ENCODE measurements around the gene EGFL8.
A peak's percentile ranks its signal among the peaks of the same experiment; 100 is the strongest.

The EGFL8 gene

DNA sequence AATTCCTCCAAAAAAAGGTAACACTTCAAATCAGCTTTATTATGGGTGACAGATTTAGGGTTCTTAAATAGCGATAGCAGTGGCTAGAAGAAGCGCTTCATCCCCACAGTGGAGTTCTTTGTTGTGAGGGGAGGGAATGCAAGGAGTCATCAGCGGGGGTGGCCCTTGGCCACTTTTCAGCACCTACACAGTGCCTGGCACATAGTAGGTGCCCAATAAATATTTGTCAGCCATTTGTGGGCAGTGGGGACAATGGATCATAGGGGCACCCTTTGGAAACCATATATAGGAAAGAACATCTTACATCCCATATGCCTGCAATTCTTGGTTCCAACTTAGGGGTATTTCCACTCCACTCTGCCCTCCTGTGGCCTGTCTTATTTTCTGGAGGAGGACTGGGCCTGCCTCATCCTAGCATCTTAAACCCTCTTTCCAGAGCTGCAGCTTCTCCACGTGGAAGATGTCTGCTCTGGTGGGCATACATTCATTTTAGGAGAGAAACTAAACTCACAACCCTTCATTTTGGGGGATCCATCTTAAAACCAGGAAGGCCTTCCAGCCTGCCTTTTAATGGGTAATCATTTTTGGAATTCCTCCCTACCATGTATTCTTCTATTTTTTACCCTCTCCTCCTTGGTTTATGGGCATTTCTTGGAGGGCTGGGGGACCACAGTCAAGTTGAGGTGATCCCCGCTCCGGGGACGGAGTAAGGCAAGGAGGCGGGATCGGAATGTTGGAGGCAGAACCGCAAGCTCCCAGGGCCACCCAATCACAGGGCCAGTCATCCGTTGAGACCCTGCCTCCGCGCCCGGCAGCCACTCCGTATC lies 30.6 kb downstream of the EGFL8 start:
- peaks cover 7% of the 10 kb centered on the region for H3K4me1 ChIP-seq (ENCODE audit: insufficient read depth, poor library complexity, severe bottlenecking)
- peak overlapping the region; percentile 29 for H3K4me3 ChIP-seq (ENCODE audit: severe bottlenecking)
- peak overlapping the region; percentile 78 for H3K27ac ChIP-seq (ENCODE audit: poor library complexity, severe bottlenecking)
- H3K9me3 ChIP-seq (ENCODE audit: severe bottlenecking), result no peaks in the 10 kb centered on the region
- DNase-seq (ENCODE audit: low spot score) (no peak), ATAC-seq (ENCODE audit: low read depth) (peak; percentile 92; the same call in 2 of the 3 replicates)
- no peaks in the 10 kb centered on the region for H3K27me3 ChIP-seq (ENCODE audit: insufficient read depth, poor library complexity, severe bottlenecking)
- no peaks in the 10 kb centered on the region for H3K36me3 ChIP-seq (ENCODE audit: low read depth)
- TF ChIP-seq, protein P1, sequence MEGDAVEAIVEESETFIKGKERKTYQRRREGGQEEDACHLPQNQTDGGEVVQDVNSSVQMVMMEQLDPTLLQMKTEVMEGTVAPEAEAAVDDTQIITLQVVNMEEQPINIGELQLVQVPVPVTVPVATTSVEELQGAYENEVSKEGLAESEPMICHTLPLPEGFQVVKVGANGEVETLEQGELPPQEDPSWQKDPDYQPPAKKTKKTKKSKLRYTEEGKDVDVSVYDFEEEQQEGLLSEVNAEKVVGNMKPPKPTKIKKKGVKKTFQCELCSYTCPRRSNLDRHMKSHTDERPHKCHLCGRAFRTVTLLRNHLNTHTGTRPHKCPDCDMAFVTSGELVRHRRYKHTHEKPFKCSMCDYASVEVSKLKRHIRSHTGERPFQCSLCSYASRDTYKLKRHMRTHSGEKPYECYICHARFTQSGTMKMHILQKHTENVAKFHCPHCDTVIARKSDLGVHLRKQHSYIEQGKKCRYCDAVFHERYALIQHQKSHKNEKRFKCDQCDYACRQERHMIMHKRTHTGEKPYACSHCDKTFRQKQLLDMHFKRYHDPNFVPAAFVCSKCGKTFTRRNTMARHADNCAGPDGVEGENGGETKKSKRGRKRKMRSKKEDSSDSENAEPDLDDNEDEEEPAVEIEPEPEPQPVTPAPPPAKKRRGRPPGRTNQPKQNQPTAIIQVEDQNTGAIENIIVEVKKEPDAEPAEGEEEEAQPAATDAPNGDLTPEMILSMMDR (IDR thresholded peaks at IDR 0.05; ENCODE audit: poor library complexity, severe bottlenecking), result peak; percentile 51

DNA sequence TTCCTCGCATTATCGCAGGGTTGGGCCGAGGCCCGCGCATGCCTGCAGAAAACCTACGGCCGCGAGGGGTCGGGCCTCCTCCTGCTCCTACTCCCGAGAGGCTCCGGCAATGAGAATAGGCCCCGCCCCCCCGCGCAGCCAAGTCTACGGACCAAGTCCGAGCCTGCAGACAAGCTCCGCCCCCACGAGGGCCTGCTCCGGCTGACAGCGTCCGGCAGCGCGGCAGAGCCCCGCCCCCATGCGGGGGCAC lies 31.2 kb downstream of the EGFL8 start:
- no peaks in the 10 kb centered on the region for H3K27me3 ChIP-seq (ENCODE audit: insufficient read depth, poor library complexity, severe bottlenecking)
- H3K4me1 ChIP-seq (ENCODE audit: insufficient read depth, poor library complexity, severe bottlenecking), result peaks cover 7% of the 10 kb centered on the region
- peak overlapping the region; percentile 78 for H3K27ac ChIP-seq (ENCODE audit: poor library complexity, severe bottlenecking)
- peak overlapping the region; percentile 50 for H3K4me3 ChIP-seq (ENCODE audit: severe bottlenecking)
- DNase-seq (ENCODE audit: low spot score) (peak; percentile 100), ATAC-seq (ENCODE audit: low read depth) (no peak; the same call in 2 of the 3 replicates)
- H3K9me3 ChIP-seq (ENCODE audit: severe bottlenecking), result no peaks in the 10 kb centered on the region
- no peaks in the 10 kb centered on the region for H3K36me3 ChIP-seq (ENCODE audit: low read depth)
- TF ChIP-seq, protein P1 (IDR thresholded peaks at IDR 0.05; ENCODE audit: poor library complexity, severe bottlenecking), result no peak

DNA sequence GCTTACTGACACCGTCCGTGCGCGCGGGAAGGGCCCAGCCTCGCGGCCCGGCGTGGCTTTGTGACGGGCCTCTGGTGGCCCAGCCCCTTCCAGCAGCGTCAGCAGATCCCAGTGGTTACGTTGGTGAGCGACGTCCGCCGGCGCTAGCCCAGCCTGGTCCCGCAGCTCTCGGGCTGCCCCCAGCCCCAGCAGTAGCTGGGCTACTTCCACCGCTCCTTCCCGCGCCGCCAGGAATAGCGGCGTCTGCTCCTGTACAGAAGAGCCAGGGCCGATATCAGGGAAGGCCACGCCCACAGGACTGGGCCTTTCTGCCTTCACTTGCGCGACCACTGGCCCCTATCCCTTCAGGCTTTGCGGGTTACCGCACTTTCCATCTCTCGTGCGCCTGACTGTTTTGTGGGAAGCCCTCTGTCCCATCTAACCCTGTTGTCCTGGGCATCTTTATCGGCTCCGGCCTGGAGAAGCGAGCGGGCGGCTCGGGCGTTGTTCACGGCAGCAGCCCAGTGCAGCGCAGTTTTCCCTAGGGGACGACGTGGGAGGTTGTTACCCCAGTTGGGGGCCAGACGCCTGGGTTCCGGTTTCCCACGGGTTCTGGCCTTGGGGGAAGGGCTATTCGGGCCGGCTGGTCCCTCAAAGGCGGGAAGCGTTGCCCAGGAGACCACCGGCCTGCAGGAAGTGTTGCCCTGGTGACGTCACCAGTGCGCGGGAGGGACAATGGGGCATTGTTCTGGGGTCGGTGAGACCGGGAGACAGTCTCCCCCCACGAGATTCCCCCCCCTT lies 31.7 kb downstream of the EGFL8 start:
- TF ChIP-seq, protein P1 (IDR thresholded peaks at IDR 0.05; ENCODE audit: poor library complexity, severe bottlenecking), result no peak
- H3K4me1 ChIP-seq (ENCODE audit: insufficient read depth, poor library complexity, severe bottlenecking), result peaks cover 7% of the 10 kb centered on the region
- no peak; the same call in 2 of the 3 replicates for ATAC-seq (ENCODE audit: low read depth)

DNA sequence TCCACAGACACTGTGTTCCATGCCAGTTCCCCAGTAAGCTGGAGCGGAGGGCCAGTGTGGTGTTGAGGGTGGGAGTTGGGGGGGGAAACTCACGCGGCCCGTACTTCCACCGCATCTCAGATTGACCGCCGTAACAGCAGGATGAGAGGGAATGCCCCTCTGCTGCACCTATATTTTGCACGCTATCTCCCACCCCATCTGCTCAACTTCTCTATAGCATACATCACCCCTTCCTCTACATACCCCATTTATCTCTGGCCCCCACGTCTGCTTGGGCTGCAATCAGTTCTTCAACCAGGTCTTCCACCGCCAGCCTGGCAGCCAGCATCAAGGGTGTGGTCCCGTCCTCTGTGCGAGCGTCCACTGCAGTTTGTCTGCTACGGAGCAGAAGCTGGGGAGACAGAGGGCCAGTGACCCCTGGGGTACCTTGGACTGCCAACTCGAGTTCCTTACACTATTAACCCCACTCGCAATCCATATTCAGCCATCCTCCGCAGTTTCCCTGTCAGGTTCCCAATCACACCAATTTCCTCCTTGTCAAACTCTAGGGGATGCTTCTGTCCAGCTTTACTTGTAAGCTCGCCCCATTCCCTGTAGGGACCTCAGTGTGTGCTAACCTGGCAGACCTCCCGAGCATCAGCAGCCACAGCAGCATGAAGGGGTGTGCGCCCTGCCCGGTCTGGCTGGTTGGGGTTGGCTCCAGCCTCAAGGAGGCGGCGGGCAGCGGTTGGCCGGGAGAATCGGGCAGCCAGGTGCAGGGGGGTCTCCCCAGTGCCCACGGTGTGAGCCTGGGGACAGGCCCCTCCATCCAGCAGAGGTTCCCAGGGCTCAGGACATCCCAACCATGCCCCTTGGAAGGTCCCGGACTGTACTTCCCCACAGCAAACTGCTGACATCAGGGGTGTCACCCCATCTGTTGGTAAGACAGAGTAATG lies 32.6 kb downstream of the EGFL8 start:
- DNase-seq (ENCODE audit: low spot score) (no peak), ATAC-seq (ENCODE audit: low read depth) (no peak)
- H3K4me1 ChIP-seq (ENCODE audit: insufficient read depth, poor library complexity, severe bottlenecking), result peaks cover 7% of the 10 kb centered on the region
- H3K27me3 ChIP-seq (ENCODE audit: insufficient read depth, poor library complexity, severe bottlenecking), result no peaks in the 10 kb centered on the region
- H3K9me3 ChIP-seq (ENCODE audit: severe bottlenecking), result no peaks in the 10 kb centered on the region
- no peaks in the 10 kb centered on the region for H3K36me3 ChIP-seq (ENCODE audit: low read depth)
- H3K4me3 ChIP-seq (ENCODE audit: severe bottlenecking), result peak overlapping the region; percentile 50
- H3K27ac ChIP-seq (ENCODE audit: poor library complexity, severe bottlenecking), result peak overlapping the region; percentile 78
- TF ChIP-seq, protein P1 (IDR thresholded peaks at IDR 0.05; ENCODE audit: poor library complexity, severe bottlenecking), result no peak

More for the DNA sequence above, 31.7 kb downstream of the EGFL8 start:
- peak; percentile 84 for DNase-seq (ENCODE audit: low spot score)
- Histone ChIP-seq H3K27me3 (ENCODE audit: insufficient read depth, poor library complexity, severe bottlenecking) (no peaks in the 10 kb centered on the region), H3K36me3 (ENCODE audit: low read depth) (no peaks in the 10 kb centered on the region), H3K4me3 (ENCODE audit: severe bottlenecking) (peak overlapping the region; percentile 50), H3K27ac (ENCODE audit: poor library complexity, severe bottlenecking) (peak overlapping the region; percentile 78), H3K9me3 (ENCODE audit: severe bottlenecking) (no peaks in the 10 kb centered on the region)

Data from RWPE2 (cell line).